Astrocyte of the hippocampus (primary cell): ENCODE measurements around the gene TMEM30A.
A peak's percentile ranks its signal among the peaks of the same experiment; 100 is the strongest.

Source experiments
- DNase-seq: peaks from one replicate; pipeline ENCODE4 v3.0.0; 2011; ENCODE audit warnings: low read depth, low spot score

TMEM30A gene

DNA sequence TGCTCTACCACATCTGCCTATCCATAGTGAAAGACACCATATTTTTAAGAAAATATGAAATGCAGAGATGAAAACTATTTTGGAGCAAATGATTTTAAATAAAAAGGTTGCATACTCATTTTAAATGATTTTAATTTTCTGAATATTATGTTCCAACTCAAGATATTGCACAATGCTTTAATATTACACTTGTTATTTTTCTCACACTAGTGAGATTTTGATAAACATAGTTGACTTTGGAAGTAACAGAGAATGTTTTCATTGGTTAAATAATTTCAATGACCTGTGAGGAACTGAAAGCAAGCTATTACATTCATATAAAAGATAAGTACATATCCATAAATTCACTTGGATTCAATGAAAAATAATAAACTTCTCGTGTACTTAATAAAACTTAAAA, 7.2 kb upstream of the TMEM30A start:
- DNase-seq, result no peak

GRCh38 chr6:75291331-75291730, 6.7 kb upstream of the TMEM30A start:
- DNase-seq, result no peak

DNA sequence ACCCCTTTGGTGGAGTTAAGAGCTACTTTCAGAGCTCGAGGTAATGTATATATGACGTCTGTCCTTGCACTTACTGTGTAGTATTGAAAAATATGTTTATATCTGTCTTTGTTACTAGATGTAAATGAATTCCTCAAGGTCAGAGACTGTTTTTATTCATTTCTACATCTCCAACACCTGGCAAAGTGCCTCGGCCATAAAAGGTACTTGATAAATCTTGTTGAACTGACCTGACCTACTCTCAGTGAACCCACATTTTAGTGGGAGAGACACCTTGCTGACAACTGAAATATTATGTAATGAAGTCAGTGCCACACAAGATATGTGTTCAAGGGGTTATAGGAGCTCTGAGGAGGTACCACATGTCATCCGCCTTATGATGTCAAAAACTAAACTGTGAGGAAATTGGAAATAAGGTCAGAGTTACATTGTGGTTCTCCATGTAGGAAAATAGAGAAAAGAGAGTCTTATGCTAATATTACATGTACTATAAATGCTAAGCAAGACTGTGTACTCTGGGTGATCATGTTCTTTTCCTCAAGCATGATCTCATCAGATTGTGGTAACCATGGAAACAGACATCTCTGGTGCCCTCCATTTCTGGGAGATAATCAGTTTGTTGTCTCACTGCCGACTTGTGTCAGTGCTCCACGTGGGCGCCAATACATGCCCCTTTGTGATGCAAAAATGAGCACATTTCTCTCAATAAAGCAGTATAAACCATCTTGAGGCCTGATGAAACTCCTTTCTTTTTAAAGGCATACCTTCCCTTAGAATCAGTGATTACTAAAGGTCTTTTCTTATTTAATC, 5.7 kb upstream of the TMEM30A start:
- peak; percentile 36 for DNase-seq

DNA sequence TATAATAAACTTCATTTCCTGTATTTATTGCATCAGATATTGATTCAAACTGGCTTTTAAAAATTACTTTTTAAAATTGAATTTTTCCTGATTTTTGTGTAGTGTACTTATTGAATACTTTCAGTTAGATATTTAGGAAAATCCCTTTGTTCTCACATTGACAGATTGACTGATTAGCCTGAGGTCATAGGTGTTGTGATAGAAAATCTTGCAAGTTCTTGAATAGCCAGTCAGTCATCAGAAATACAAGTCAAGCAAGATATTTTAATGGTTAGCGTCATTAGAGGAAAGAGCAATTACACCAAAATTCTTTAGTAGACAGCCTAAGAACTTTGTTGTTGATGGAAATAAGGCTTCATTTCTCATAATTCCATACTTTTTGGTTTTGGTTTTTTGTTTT, 3.4 kb upstream of the TMEM30A start:
- no peak for DNase-seq

GRCh38 chr6:75287424-75287823, 2.8 kb upstream of the TMEM30A start:
- DNase-seq, result no peak

DNA sequence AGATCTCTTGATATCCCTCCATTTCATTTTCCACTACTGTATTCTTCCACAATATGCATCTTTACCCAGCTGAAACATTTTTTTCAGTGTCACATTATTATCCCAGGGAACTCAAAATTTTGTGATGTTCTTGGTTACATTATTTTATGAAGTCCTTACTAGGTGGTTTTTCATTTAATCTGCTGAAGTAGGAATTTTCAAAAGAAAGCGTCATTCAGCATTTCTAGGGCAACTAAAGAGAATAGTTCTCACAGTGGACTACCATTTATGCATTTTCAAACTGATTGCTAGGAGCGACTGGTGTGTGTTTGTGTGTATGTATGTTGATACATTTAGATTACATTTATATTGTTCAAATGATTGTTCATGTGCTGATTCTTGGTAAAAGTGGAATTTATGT, 2.4 kb upstream of the TMEM30A start:
- no peak for DNase-seq

GRCh38 chr6:75285283-75285639, 669 bp upstream of the TMEM30A start:
- peak; percentile 26 for DNase-seq

- peak; percentile 69 for DNase-seq
Measured at GRCh38 chr6:75283907-75284631, 523 bp downstream of the TMEM30A start.

DNA sequence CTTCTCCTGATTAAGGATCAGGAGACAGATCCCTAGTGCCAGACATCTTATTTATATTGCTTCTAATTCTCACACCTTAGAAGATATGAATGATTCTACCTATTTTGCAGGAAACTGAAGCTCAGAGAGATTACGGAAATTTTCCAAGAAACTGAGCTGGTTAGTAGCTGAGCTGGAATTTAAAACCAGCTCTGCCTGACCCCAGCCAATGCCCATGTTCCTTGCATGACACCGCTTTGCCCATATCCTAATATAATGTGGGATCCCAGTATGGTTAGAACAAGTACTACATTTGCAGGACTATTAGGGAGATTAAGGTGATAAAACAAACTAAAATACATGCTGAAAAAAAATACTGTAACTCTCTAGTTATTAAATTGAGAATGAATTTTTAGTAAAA, 1.9 kb downstream of the TMEM30A start:
- DNase-seq, result no peak

- no peak for DNase-seq
Measured at GRCh38 chr6:75281653-75282052, 2.9 kb downstream of the TMEM30A start.

- DNase-seq, result peak; percentile 28
Measured at GRCh38 chr6:75280131-75280855, 4.3 kb downstream of the TMEM30A start.

- no peak for DNase-seq
Measured at GRCh38 chr6:75279418-75279817, 5.2 kb downstream of the TMEM30A start.

DNA sequence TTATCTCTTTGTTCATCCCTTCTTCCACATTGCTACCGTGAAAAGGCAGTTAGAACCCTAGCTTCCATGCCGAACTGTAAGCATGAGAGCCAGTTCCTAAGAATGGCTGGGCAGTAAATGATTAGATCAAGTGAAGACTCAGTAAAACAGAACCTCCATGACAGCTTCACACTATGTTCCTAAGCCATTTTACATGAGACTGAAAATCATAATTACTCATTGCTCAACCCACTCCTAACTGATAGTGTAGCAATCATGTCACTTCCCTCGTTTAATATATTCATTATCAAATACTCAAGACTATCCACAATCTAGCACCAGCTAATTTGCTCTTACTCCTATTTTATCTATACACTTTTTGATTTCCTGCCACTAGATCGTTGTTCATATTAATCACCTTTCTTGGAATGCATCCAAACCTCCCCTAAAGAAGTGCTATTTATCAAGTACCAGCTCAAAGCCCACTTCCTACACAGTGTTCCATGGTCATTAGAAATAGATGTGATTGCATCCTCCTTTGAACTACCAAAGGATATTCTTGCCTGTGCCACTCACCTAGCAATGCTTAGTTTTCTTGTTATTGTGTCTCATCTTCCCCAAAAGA, 6.0 kb downstream of the TMEM30A start:
- DNase-seq, result no peak

- DNase-seq, result peak; percentile 51
Measured at GRCh38 chr6:75275067-75275466, 9.5 kb downstream of the TMEM30A start.

GRCh38 chr6:75273009-75273408, 11.6 kb downstream of the TMEM30A start:
- no peak for DNase-seq

GRCh38 chr6:75272145-75272840, 12.3 kb downstream of the TMEM30A start:
- no peak for DNase-seq

DNA sequence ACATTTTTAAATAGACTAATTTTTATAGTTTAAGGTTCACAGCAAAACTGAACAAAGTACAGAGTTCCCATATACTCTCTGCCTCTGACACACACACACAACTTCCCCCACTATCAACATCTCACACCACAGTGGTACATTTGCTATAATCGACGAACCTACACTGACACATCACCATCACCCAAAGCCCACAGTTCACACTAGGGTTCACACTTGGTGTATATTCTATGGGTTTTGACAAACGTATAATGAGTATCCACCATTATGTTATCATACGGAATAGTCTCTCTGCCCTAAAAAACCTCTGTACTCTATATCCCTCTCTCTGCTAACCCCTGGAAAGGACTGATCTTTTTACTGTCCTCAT, 15.6 kb downstream of the TMEM30A start:
- no peak for DNase-seq

DNA sequence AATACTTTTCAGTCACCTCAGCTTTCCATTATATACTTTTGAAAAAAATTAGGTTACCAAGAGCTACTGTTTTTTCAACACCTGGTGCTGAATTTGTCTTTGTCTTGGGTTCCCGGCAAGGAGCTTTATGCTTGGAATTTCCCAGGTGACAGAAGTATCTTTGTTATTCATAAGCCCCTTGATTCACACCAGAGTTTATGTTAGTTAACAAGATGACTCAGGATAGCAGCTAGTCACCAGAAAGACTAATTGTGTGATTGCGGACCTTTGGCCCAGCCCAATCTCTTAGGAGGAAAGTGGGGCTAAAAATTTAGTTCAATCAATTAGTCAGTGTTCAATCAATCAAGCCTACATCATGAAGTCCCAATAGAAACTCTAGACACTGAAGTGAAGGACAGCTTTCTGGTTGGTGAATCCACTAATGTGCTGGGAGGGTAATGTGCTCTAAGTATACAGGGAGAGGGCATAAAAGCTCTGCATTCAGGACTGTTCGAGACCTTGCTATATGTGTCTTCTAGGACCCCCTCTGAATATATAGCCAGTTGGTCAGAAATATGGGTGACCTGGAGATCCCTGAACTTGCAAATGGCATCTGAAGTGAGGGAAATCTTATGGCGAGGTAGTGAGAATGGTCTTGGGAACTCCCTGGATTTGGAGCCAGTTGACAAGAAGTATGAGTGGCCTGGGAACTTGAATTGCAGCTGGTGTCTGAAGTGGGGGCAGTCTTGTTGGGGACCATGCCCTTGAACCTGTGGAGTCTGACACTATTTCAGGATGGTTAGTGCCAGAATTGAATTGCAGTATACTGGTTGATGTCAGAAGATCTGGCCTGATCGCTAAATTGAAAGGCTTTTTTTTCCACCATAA, 16.2 kb downstream of the TMEM30A start:
- DNase-seq, result peak; percentile 33

GRCh38 chr6:75267461-75267860, 17.1 kb downstream of the TMEM30A start:
- DNase-seq, result no peak

DNA sequence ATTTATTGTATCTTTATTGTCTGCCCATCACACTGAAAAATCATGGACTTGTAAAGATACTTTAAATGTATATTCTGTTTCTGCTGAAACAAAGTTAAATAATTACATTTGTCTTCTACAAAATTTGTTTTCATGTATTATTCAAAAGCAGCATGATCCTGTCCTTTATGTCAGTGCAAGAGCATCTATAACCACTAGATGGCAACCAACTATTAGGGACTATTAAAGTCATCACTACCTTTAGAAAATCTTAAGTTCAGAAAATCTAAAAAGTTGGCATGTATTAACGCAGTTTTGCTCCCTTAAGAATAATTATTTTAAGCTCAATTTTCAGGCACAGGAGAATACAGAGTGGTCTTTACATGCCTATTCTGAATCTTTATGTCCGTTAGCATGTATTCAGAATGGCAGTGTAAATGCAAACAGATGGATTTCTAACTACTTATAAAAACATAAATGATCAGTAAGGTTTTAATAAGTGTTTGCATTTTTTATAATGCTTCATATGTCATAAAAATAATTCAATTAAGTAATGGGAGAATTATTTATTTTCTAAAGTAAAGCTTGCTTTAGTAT, 17.8 kb downstream of the TMEM30A start:
- DNase-seq, result peak; percentile 66
